HEK293 (cell line): ENCODE measurements around the gene APOBEC3G.

Experiments
- CTCF ChIA-PET: fragments of 350-600 bp; formaldehyde crosslinking; extraction: SDS; loops from one replicate; lab custom pipeline; 2021; ENCODE audit warnings: antibody characterized with exemption; lab: Yijun Ruan, JAX
- POLR2A ChIA-PET: fragments of 300-600 bp; formaldehyde crosslinking; extraction: SDS; loops from one replicate; lab custom pipeline; 2020; ENCODE audit warnings: antibody characterized with exemption, inconsistent platforms; lab: Yijun Ruan, JAX
- H3K27ac ChIP-seq: fragments of 200-500 bp; sonication (Bioruptor generic); 2 replicates; pipeline ENCODE4 v1.5.1; 2014; ENCODE audit warnings: low read depth, low read length, control low read depth, inconsistent platforms; ENCODE audit errors: extremely low read depth
- H3K36me3 ChIP-seq, 2 experiments: fragments of 200-500 bp in 1 of 2; sonication (Bioruptor generic) in 1 of 2; 1 replicate in 1 of 2; 2 replicates in 1 of 2; pipeline ENCODE4 v1.5.1; 2014 to 2017; ENCODE audit warnings: inconsistent platforms in 2 of 2, low read length in 2 of 2; ENCODE audit not compliant: control insufficient read depth in 2 of 2, insufficient read depth in 1 of 2
- H3K4me1 ChIP-seq: fragments of 200-500 bp; sonication (Bioruptor generic); 2 replicates; pipeline ENCODE4 v1.5.1; 2014; ENCODE audit warnings: mild to moderate bottlenecking, low read length, inconsistent platforms; ENCODE audit not compliant: control insufficient read depth, insufficient read depth
- H3K4me3 ChIP-seq: 2 replicates; pipeline ENCODE4 v1.5.1; 2011; ENCODE audit warnings: low read depth, mild to moderate bottlenecking, control low read depth, low read length, moderate library complexity
- H3K9me3 ChIP-seq: fragments of 200-500 bp; sonication (Bioruptor generic); 2 replicates; pipeline ENCODE4 v1.5.1; 2014; ENCODE audit warnings: low read depth, low read length, inconsistent platforms; ENCODE audit not compliant: control insufficient read depth, insufficient read depth
- KLF9 ChIP-seq: fragments of 450-650 bp; formaldehyde crosslinking; IDR thresholded peaks from 2 replicates; pipeline ENCODE4 v1.5.1; 2016; ENCODE audit warnings: missing biosample characterization, missing genetic modification characterization, low read depth
- PATZ1 ChIP-seq: fragments of 450-650 bp; formaldehyde crosslinking; IDR thresholded peaks from 2 replicates; pipeline ENCODE4 v1.5.1; 2016; ENCODE audit warnings: missing biosample characterization, missing genetic modification characterization
- PBX3 ChIP-seq: sonication (generic); formaldehyde crosslinking; IDR thresholded peaks from 2 replicates; pipeline ENCODE4 v1.8.1; 2022; ENCODE audit warnings: mild to moderate bottlenecking, moderate library complexity, missing genetic modification reagents
- PRDM2 ChIP-seq: fragments of 450-650 bp; formaldehyde crosslinking; IDR thresholded peaks from 2 replicates; pipeline ENCODE4 v1.5.1; 2016; ENCODE audit warnings: missing biosample characterization, missing genetic modification characterization, borderline replicate concordance
- ZBTB26 ChIP-seq: fragments of 450-650 bp; formaldehyde crosslinking; optimal IDR thresholded peaks from 2 replicates; pipeline ENCODE3; 2016; ENCODE audit warnings: missing biosample characterization, mild to moderate bottlenecking, missing genetic modification characterization
- ZFHX2 ChIP-seq: fragments of 450-650 bp; formaldehyde crosslinking; conservative IDR thresholded peaks from 2 replicates; pipeline ENCODE4 v1.5.1; 2016; ENCODE audit warnings: missing biosample characterization, missing genetic modification characterization
- ZFP37 ChIP-seq: fragments of 450-650 bp; formaldehyde crosslinking; IDR thresholded peaks from 2 replicates; pipeline ENCODE4 v1.5.1; 2016; ENCODE audit warnings: missing biosample characterization, missing genetic modification characterization
- ZNF132 ChIP-seq: fragments of 450-650 bp; formaldehyde crosslinking; IDR thresholded peaks from 2 replicates; pipeline ENCODE4 v1.5.1; 2017; ENCODE audit warnings: missing biosample characterization, missing genetic modification characterization, borderline replicate concordance
- ZNF366 ChIP-seq: fragments of 450-650 bp; formaldehyde crosslinking; conservative IDR thresholded peaks from 2 replicates; pipeline ENCODE4 v1.5.1; 2016; ENCODE audit warnings: missing biosample characterization, missing genetic modification characterization
- ZNF426 ChIP-seq: fragments of 450-650 bp; formaldehyde crosslinking; IDR thresholded peaks from 2 replicates; pipeline ENCODE4 v1.5.1; 2017; ENCODE audit warnings: missing biosample characterization, missing genetic modification characterization, mild to moderate bottlenecking, inconsistent platforms, moderate library complexity
- ZNF433 ChIP-seq: fragments of 450-650 bp; formaldehyde crosslinking; IDR thresholded peaks from 2 replicates; pipeline ENCODE4 v1.5.1; 2016; ENCODE audit warnings: missing biosample characterization, missing genetic modification characterization, low read depth
- ZNF624 ChIP-seq: fragments of 450-650 bp; formaldehyde crosslinking; IDR thresholded peaks from 2 replicates; pipeline ENCODE4 v1.5.1; 2017; ENCODE audit warnings: missing biosample characterization, missing genetic modification characterization
- ZNF704 ChIP-seq: fragments of 450-650 bp; formaldehyde crosslinking; IDR thresholded peaks from 2 replicates; pipeline ENCODE4 v1.5.1; 2016; ENCODE audit warnings: missing biosample characterization, missing genetic modification characterization

The APOBEC3G gene

GRCh38 chr22:39133871-39134270 is 56.8 kb downstream of the APOBEC3G start (continued):
- no peak for TF ChIP-seq ZNF132
- no peak for TF ChIP-seq ZNF704 (tag by site-specific recombination)
- no peak for TF ChIP-seq ZFHX2 (tag by site-specific recombination)
- no peak for TF ChIP-seq ZNF426
- TF ChIP-seq ZBTB26 (tag by site-specific recombination) = no peak
- no peak for TF ChIP-seq PATZ1

GRCh38 chr22:39134366-39135091 is 57.5 kb downstream of the APOBEC3G start:
- Histone ChIP-seq H3K4me1 (no peaks in the 10 kb centered on the region), H3K9me3 (no peaks in the 10 kb centered on the region), H3K4me3 (no peak overlapping the region), H3K27ac (no peak overlapping the region), H3K36me3 (no peaks in the 10 kb centered on the region)
- ChIA-PET POLR2A (interaction anchor here (0.6 to 1.4 kb wide), 4 partner anchors 11 to 185 kb away, joined by 3 to 9 read pairs (median 4); partner anchors contain the start of gene RPL3), CTCF (interaction anchor here (0.5 to 2.6 kb wide), 18 partner anchors 9 to 394 kb away, joined by 3 to 17 read pairs (median 6); partner anchors contain the start of genes CBX7 and RPL3)
- TF ChIP-seq ZNF433 (tag by site-specific recombination) (no peak), ZFP37 (tag by site-specific recombination) (no peak), KLF9 (tag by site-specific recombination) (no peak), ZNF624 (tag by site-specific recombination) (no peak), PBX3 (CRISPR knock-in tag) (no peak), ZNF366 (tag by site-specific recombination) (no peak), PRDM2 (tag by site-specific recombination) (no peak)
- TF ChIP-seq, all 188 proteins: peak for 0
